Stimulated activated CD8-positive, alpha-beta memory T cell treated with anti-CD3 and anti-CD28 coated beads, Interleukin-7, amount 100 ng/mL, for 4 hours (primary cell): ENCODE results near the gene PUDP.
"Not testable (repeated sequence)": the region's sequence is repeated elsewhere in the genome, so short reads cannot be mapped to it uniquely, and the experiment has no call there.

Experiments
- DNase-seq, 2 donors: peaks; one replicate each; pipeline ENCODE4 v3.0.0-alpha.2; 2020; ENCODE audit warnings: low read depth in 2 of 2

The PUDP gene

GRCh38 chrX:7147978-7148854 lies at the start of gene PUDP:
Gene PUDP, minus strand, starts transcription at chrX:7148153. Its CDS starts 40 bp downstream, at chrX:7148113.
- DNase-seq = peak; percentile 55 to 87

- DNase-seq = no peak
Observed at GRCh38 chrX:7194606-7195005, 46.7 kb upstream of the PUDP start.

GRCh38 chrX:7192871-7193270 lies 44.9 kb upstream of the PUDP start:
- DNase-seq = no peak

- DNase-seq = no peak
Observed at GRCh38 chrX:7191681-7192110, 43.7 kb upstream of the PUDP start.

GRCh38 chrX:7190157-7190556 lies 42.2 kb upstream of the PUDP start:
- DNase-seq = no peak

GRCh38 chrX:7188672-7189071 lies 40.7 kb upstream of the PUDP start:
- no peak for DNase-seq

- no peak for DNase-seq
Observed at GRCh38 chrX:7184816-7185215, 36.9 kb upstream of the PUDP start.

GRCh38 chrX:7179446-7179845 lies 31.5 kb upstream of the PUDP start:
- DNase-seq = no peak

GRCh38 chrX:7178859-7179258 lies 30.9 kb upstream of the PUDP start:
- not testable (repeated sequence) for DNase-seq

- peak; percentile 6 to 13 for DNase-seq
Observed at GRCh38 chrX:7170898-7171297, 22.9 kb upstream of the PUDP start.

- DNase-seq = no peak
Observed at GRCh38 chrX:7169627-7170026, 21.7 kb upstream of the PUDP start.

- no peak for DNase-seq
Observed at GRCh38 chrX:7168371-7168770, 20.4 kb upstream of the PUDP start.

- no peak for DNase-seq
Observed at GRCh38 chrX:7164174-7164573, 16.2 kb upstream of the PUDP start.

- DNase-seq = no peak
Observed at GRCh38 chrX:7163146-7163677, 15.3 kb upstream of the PUDP start.

GRCh38 chrX:7159149-7159861 lies 11.4 kb upstream of the PUDP start:
- DNase-seq = no peak

- DNase-seq = no peak
Observed at GRCh38 chrX:7158468-7158990, 10.6 kb upstream of the PUDP start.

GRCh38 chrX:7156879-7157278 lies 8.9 kb upstream of the PUDP start:
- no peak for DNase-seq

- DNase-seq = no peak
Observed at GRCh38 chrX:7155163-7155562, 7.2 kb upstream of the PUDP start.

GRCh38 chrX:7154041-7154597 lies 6.2 kb upstream of the PUDP start:
- no peak for DNase-seq

- no peak for DNase-seq
Observed at GRCh38 chrX:7153231-7153630, 5.3 kb upstream of the PUDP start.

GRCh38 chrX:7149411-7149810 lies 1.5 kb upstream of the PUDP start:
- DNase-seq = no peak

GRCh38 chrX:7147413-7147977 lies 458 bp downstream of the PUDP start, which contains the start of gene STS:
Gene STS, plus strand, starts transcription at chrX:7147712. Its CDS starts 105,488 bp downstream, at chrX:7253200.
- peak in 1 of 2 donors; percentile 48 for DNase-seq
